Fibroblast of skin of left biceps (primary cell): ENCODE measurements around the gene GNL1.
"Not testable (repeated sequence)": the region's sequence is repeated elsewhere in the genome, so short reads cannot be mapped to it uniquely, and the experiment has no call there.

Experiments
- DNase-seq, 2 experiments: peaks; one replicate each; pipeline ENCODE4 v3.0.0-alpha.2; 2013; ENCODE audit warnings: low read depth in 2 of 2

The GNL1 gene

GRCh38 chr6:30495993-30496392 is 60.3 kb downstream of the GNL1 start:
- DNase-seq = no peak

GRCh38 chr6:30495060-30495459 is 61.2 kb downstream of the GNL1 start:
- DNase-seq = not testable (repeated sequence)

GRCh38 chr6:30494291-30494861 is 61.9 kb downstream of the GNL1 start:
- no peak for DNase-seq

- no peak for DNase-seq
Observed at GRCh38 chr6:30493643-30494250, 62.5 kb downstream of the GNL1 start.

- no peak for DNase-seq
Observed at GRCh38 chr6:30491991-30492952, 64.0 kb downstream of the GNL1 start.
